ENCODE data around the gene ANXA11. TPM values are rescaled to one million over a fixed set of nuclear protein-coding genes. Genes with fewer than 3 reads are reported as not detected.

ANXA11 gene
- total RNA-seq, 2 donors from 2014 or later = 104 to 134 TPM

GRCh38 chr10:80110986-80111385 is 94.4 kb downstream of the ANXA11 start:
- Histone ChIP-seq H3K27ac (ENCODE audit: low read depth, low read length) (no peak overlapping the region), H3K36me3 (ENCODE audit: control insufficient read depth, insufficient read depth, low read length) (no peaks in the 10 kb centered on the region), H3K9ac (ENCODE audit: extremely low read depth, low read length, poor library complexity, severe bottlenecking) (no peak overlapping the region), H3K9me3 (ENCODE audit: control insufficient read depth, low read length) (peaks cover 31% of the 10 kb centered on the region), H3K4me3 (ENCODE audit: low read length) (no peak overlapping the region), H3K27me3 (ENCODE audit: control insufficient read depth, insufficient read depth, low read length, poor library complexity, severe bottlenecking) (no peaks in the 10 kb centered on the region), H3K4me1 (ENCODE audit: control insufficient read depth, insufficient read depth, low read length) (no peaks in the 10 kb centered on the region)
- WGBS, 2 experiments (ENCODE audit: insufficient coverage in 1 of 2, insufficient read length in 1 of 2) = 98 to 100% methylated on average over 1 of the region's 1 CpG
- Mint-ChIP-seq H3K4me1 (peaks cover 5% of the 10 kb centered on the region), H3K27me3 (ENCODE audit: insufficient read depth) (no peaks in the 10 kb centered on the region), H3K27ac (no peak overlapping the region), H3K4me3 (no peak overlapping the region), H3K9me3 (peaks cover 40% of the 10 kb centered on the region), H3K36me3 (ENCODE audit: low read depth) (peaks cover 3% of the 10 kb centered on the region)
- TF ChIP-seq CTCF (conservative IDR thresholded peaks at IDR 0.05) = no peak
- DNase-seq = no peak

GRCh38 chr10:80108576-80109239 is 96.6 kb downstream of the ANXA11 start:
- WGBS, 2 experiments (ENCODE audit: insufficient coverage in 1 of 2, insufficient read length in 1 of 2) = 68 to 77% methylated on average over 4 to 8 of the region's 8 CpGs
- TF ChIP-seq CTCF (conservative IDR thresholded peaks at IDR 0.05) = no peak
- Histone ChIP-seq H3K36me3 (ENCODE audit: control insufficient read depth, insufficient read depth, low read length) (no peaks in the 10 kb centered on the region), H3K9ac (ENCODE audit: extremely low read depth, low read length, poor library complexity, severe bottlenecking) (no peak overlapping the region), H3K4me3 (ENCODE audit: low read length) (peak overlapping the region; percentile 40), H3K9me3 (ENCODE audit: control insufficient read depth, low read length) (peaks cover 31% of the 10 kb centered on the region), H3K27ac (ENCODE audit: low read depth, low read length) (no peak overlapping the region), H3K4me1 (ENCODE audit: control insufficient read depth, insufficient read depth, low read length) (no peaks in the 10 kb centered on the region), H3K27me3 (ENCODE audit: control insufficient read depth, insufficient read depth, low read length, poor library complexity, severe bottlenecking) (no peaks in the 10 kb centered on the region)
- H3K4me1 Mint-ChIP-seq = peaks cover 5% of the 10 kb centered on the region
- no peak overlapping the region for H3K27ac Mint-ChIP-seq
- H3K4me3 Mint-ChIP-seq = no peak overlapping the region
- H3K9me3 Mint-ChIP-seq = peaks cover 40% of the 10 kb centered on the region
- no peak for DNase-seq
- H3K36me3 Mint-ChIP-seq (ENCODE audit: low read depth) = peaks cover 3% of the 10 kb centered on the region
- H3K27me3 Mint-ChIP-seq (ENCODE audit: insufficient read depth) = no peaks in the 10 kb centered on the region

- Mint-ChIP-seq H3K36me3 (ENCODE audit: low read depth) (peaks cover 3% of the 10 kb centered on the region), H3K9me3 (peaks cover 23% of the 10 kb centered on the region), H3K27me3 (ENCODE audit: insufficient read depth) (no peaks in the 10 kb centered on the region), H3K4me1 (no peaks in the 10 kb centered on the region), H3K27ac (no peak overlapping the region), H3K4me3 (no peak overlapping the region)
- Histone ChIP-seq H3K9ac (ENCODE audit: extremely low read depth, low read length, poor library complexity, severe bottlenecking) (no peak overlapping the region), H3K27me3 (ENCODE audit: control insufficient read depth, insufficient read depth, low read length, poor library complexity, severe bottlenecking) (no peaks in the 10 kb centered on the region), H3K36me3 (ENCODE audit: control insufficient read depth, insufficient read depth, low read length) (no peaks in the 10 kb centered on the region), H3K27ac (ENCODE audit: low read depth, low read length) (no peak overlapping the region), H3K9me3 (ENCODE audit: control insufficient read depth, low read length) (peaks cover 18% of the 10 kb centered on the region), H3K4me3 (ENCODE audit: low read length) (no peak overlapping the region), H3K4me1 (ENCODE audit: control insufficient read depth, insufficient read depth, low read length) (no peaks in the 10 kb centered on the region)
- no peak for DNase-seq
- 89 to 98% methylated on average over 5 to 10 of the region's 10 CpGs for WGBS, 2 experiments (ENCODE audit: insufficient coverage in 1 of 2, insufficient read length in 1 of 2)
- TF ChIP-seq CTCF (conservative IDR thresholded peaks at IDR 0.05) = no peak
Measured at GRCh38 chr10:80104066-80104926, 101.0 kb downstream of the ANXA11 start.

Other genes with a start within 250 kb of the ANXA11 start
- 10 to 100 TPM; 31.5 to 31.9 TPM for gene TMEM254, start 126.9 kb downstream of the ANXA11 start, total RNA-seq
- 10 to 100 TPM in 1 of 2 donors, 1 to 10 TPM in 1; 8.4 to 14.9 TPM for gene PLAC9, start 72.8 kb downstream of the ANXA11 start, total RNA-seq
- under 1 TPM; 0.53 to 0.58 TPM for gene MAT1A, start 84.1 kb upstream of the ANXA11 start, total RNA-seq
- 1 to 10 TPM in 1 of 2 donors, under 1 TPM in 1; 0.55 to 1.3 TPM for gene DYDC1, start 151.2 kb upstream of the ANXA11 start, total RNA-seq
- 1 to 10 TPM; 1.9 to 5.3 TPM for gene DYDC2, start 151.2 kb upstream of the ANXA11 start, total RNA-seq
- gene PRXL2A, start 203.0 kb upstream of the ANXA11 start, total RNA-seq = 100 to 1,000 TPM; 101 to 127 TPM
- 100 to 1,000 TPM; 121 to 123 TPM for gene TSPAN14, start 248.8 kb upstream of the ANXA11 start, total RNA-seq

Measured in endodermal cell (in vitro differentiated cells).